ENCODE results near the gene TMEM132A.

DNA sequence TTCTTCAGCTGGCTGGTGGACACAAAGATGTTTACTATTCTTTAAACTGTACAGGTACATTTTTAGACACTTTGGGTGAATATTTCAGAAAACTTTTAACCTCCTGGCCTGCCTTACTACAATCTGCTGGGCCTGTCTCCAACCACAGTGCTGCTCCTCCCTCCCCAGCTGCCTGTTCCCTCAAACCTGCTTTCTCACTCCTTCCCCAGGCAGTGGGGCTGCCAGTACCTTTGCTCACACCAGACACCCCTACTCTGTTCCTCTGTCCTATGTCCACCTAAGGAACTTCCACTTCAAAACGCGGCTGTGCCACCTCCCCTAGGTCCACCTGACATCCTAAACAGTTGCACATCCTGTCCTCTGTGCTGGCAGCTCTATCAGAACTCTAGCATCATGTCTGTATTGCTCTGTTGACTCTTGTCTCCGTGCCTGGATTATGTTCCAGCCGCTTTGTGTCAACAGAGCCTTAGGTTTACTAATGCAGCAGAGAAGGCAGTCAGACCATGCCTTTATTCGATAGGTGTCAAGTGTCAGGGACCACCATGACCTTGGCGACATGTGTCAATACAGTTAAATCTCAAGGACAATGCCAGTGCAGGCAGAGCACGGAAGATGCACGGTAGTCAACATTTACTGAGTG lies 43.5 kb upstream of the TMEM132A start:
- no peak for TF ChIP-seq POLR2AphosphoS5 (IDR thresholded peaks at IDR 0.05)
- TF ChIP-seq, protein P1, sequence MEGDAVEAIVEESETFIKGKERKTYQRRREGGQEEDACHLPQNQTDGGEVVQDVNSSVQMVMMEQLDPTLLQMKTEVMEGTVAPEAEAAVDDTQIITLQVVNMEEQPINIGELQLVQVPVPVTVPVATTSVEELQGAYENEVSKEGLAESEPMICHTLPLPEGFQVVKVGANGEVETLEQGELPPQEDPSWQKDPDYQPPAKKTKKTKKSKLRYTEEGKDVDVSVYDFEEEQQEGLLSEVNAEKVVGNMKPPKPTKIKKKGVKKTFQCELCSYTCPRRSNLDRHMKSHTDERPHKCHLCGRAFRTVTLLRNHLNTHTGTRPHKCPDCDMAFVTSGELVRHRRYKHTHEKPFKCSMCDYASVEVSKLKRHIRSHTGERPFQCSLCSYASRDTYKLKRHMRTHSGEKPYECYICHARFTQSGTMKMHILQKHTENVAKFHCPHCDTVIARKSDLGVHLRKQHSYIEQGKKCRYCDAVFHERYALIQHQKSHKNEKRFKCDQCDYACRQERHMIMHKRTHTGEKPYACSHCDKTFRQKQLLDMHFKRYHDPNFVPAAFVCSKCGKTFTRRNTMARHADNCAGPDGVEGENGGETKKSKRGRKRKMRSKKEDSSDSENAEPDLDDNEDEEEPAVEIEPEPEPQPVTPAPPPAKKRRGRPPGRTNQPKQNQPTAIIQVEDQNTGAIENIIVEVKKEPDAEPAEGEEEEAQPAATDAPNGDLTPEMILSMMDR (IDR thresholded peaks at IDR 0.05) = no peak
- no peak for TF ChIP-seq POLR2A (IDR thresholded peaks at IDR 0.05)
- TF ChIP-seq EP300 (IDR thresholded peaks at IDR 0.05) = no peak

Measured in stomach (tissue), 4 donors.